ENCODE measurements around the gene RAD21L1.
"Not testable (repeated sequence)": the region's sequence is repeated elsewhere in the genome, so short reads cannot be mapped to it uniquely, and the experiment has no call there.

Gene RAD21L1

GRCh38 chr20:1242099-1242498 is 16.3 kb downstream of the RAD21L1 start:
- no peak overlapping the region for H3K4me3 ChIP-seq (replicated peaks; ENCODE audit: insufficient read depth, low read length)
- H3K27ac ChIP-seq (replicated peaks) = no peak overlapping the region
- H3K27me3 ChIP-seq (ENCODE audit: insufficient read depth, poor library complexity, severe bottlenecking) = peaks cover 3% of the 10 kb centered on the region
- DNase-seq (ENCODE audit: low read depth in 1 of 2, low spot score in 1 of 2) = no peak
- TF ChIP-seq CTCF (IDR thresholded peaks at IDR 0.05; ENCODE audit: insufficient read depth, low read length) (no peak), POLR2AphosphoS5 (IDR thresholded peaks at IDR 0.05; ENCODE audit: low read depth) (no peak), SPI1 (IDR thresholded peaks at IDR 0.05; ENCODE audit: borderline replicate concordance, low read depth) (no peak), GABPA (IDR thresholded peaks at IDR 0.05; ENCODE audit: low read depth) (no peak)

- DNase-seq (ENCODE audit: low read depth in 1 of 2, low spot score in 1 of 2) = no peak
- Histone ChIP-seq H3K27ac (replicated peaks) (no peak overlapping the region), H3K4me3 (replicated peaks; ENCODE audit: insufficient read depth, low read length) (no peak overlapping the region), H3K27me3 (ENCODE audit: insufficient read depth, poor library complexity, severe bottlenecking) (peaks cover 3% of the 10 kb centered on the region)
- TF ChIP-seq SPI1 (IDR thresholded peaks at IDR 0.05; ENCODE audit: borderline replicate concordance, low read depth) (no peak), GABPA (IDR thresholded peaks at IDR 0.05; ENCODE audit: low read depth) (no peak), REST (IDR thresholded peaks at IDR 0.05; ENCODE audit: insufficient replicate concordance, low read depth) (no peak), POLR2AphosphoS5 (IDR thresholded peaks at IDR 0.05; ENCODE audit: low read depth) (no peak), CTCF (IDR thresholded peaks at IDR 0.05; ENCODE audit: insufficient read depth, low read length) (no peak)
Measured at GRCh38 chr20:1242530-1242929, 16.7 kb downstream of the RAD21L1 start.

- Histone ChIP-seq H3K27ac (replicated peaks) (no peak overlapping the region), H3K27me3 (ENCODE audit: insufficient read depth, poor library complexity, severe bottlenecking) (no peaks in the 10 kb centered on the region), H3K4me3 (replicated peaks; ENCODE audit: insufficient read depth, low read length) (no peak overlapping the region)
- no peak for DNase-seq (ENCODE audit: low read depth in 1 of 2, low spot score in 1 of 2)
- TF ChIP-seq POLR2AphosphoS5 (IDR thresholded peaks at IDR 0.05; ENCODE audit: low read depth) = no peak
- no peak for TF ChIP-seq REST (IDR thresholded peaks at IDR 0.05; ENCODE audit: insufficient replicate concordance, low read depth)
- no peak for TF ChIP-seq GABPA (IDR thresholded peaks at IDR 0.05; ENCODE audit: low read depth)
- TF ChIP-seq SPI1 (IDR thresholded peaks at IDR 0.05; ENCODE audit: borderline replicate concordance, low read depth) = no peak
- TF ChIP-seq CTCF (IDR thresholded peaks at IDR 0.05; ENCODE audit: insufficient read depth, low read length) = no peak
Measured at GRCh38 chr20:1245578-1245977, 19.7 kb downstream of the RAD21L1 start.

GRCh38 chr20:1247689-1248088 is 21.8 kb downstream of the RAD21L1 start:
- no peak overlapping the region for H3K4me3 ChIP-seq (replicated peaks; ENCODE audit: insufficient read depth, low read length)
- H3K27me3 ChIP-seq (ENCODE audit: insufficient read depth, poor library complexity, severe bottlenecking) = peaks cover 5% of the 10 kb centered on the region
- TF ChIP-seq SPI1 (IDR thresholded peaks at IDR 0.05; ENCODE audit: borderline replicate concordance, low read depth) (no peak), POLR2AphosphoS5 (IDR thresholded peaks at IDR 0.05; ENCODE audit: low read depth) (no peak), REST (IDR thresholded peaks at IDR 0.05; ENCODE audit: insufficient replicate concordance, low read depth) (no peak), CTCF (IDR thresholded peaks at IDR 0.05; ENCODE audit: insufficient read depth, low read length) (no peak), GABPA (IDR thresholded peaks at IDR 0.05; ENCODE audit: low read depth) (no peak)
- no peak overlapping the region for H3K27ac ChIP-seq (replicated peaks)
- DNase-seq (ENCODE audit: low read depth in 1 of 2, low spot score in 1 of 2) = no peak

GRCh38 chr20:1250282-1250681 is 24.4 kb downstream of the RAD21L1 start:
- DNase-seq (ENCODE audit: low read depth in 1 of 2, low spot score in 1 of 2); H3K27ac ChIP-seq (replicated peaks); H3K4me3 ChIP-seq (replicated peaks; ENCODE audit: insufficient read depth, low read length): not testable (repeated sequence)
- peaks cover 19% of the 10 kb centered on the region for H3K27me3 ChIP-seq (ENCODE audit: insufficient read depth, poor library complexity, severe bottlenecking)

Data from HL-60 (cell line).